ENCODE data around the gene TMEM108.

DNA sequence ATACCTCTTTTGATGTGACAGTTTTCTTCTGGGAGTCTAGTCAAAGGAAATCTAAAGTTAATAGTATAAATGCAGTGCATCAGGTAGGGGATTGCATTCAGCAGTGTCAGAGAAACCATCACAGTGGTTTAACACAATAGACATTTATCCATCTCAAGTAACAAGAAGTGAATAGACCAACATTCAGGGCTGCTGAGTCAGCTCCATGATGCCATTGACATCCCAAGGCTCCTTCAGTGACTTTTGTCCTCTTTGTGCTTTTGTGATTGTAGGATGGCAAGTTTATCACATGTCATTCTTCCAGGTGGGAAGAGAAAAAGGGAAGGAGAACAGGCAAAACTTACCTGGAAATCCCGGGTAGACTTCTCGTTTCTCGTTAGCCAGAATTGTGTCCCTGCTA is 158.3 kb downstream of the TMEM108 start:
- no peak for TF ChIP-seq CTCF (IDR thresholded peaks at IDR 0.05)
- TF ChIP-seq POLR2A (IDR thresholded peaks at IDR 0.05) = no peak
